GM21737 (cell line): ENCODE measurements around the gene PITPNM2.

Experiments used
- ATAC-seq: cut with Tn5 transposase; IDR thresholded peaks from one replicate; pipeline ENCODE4 v1.9.1; 2021; ENCODE audit warnings: mild to moderate bottlenecking, moderate library complexity; ENCODE audit not compliant: unreplicated experiment

PITPNM2 gene

DNA sequence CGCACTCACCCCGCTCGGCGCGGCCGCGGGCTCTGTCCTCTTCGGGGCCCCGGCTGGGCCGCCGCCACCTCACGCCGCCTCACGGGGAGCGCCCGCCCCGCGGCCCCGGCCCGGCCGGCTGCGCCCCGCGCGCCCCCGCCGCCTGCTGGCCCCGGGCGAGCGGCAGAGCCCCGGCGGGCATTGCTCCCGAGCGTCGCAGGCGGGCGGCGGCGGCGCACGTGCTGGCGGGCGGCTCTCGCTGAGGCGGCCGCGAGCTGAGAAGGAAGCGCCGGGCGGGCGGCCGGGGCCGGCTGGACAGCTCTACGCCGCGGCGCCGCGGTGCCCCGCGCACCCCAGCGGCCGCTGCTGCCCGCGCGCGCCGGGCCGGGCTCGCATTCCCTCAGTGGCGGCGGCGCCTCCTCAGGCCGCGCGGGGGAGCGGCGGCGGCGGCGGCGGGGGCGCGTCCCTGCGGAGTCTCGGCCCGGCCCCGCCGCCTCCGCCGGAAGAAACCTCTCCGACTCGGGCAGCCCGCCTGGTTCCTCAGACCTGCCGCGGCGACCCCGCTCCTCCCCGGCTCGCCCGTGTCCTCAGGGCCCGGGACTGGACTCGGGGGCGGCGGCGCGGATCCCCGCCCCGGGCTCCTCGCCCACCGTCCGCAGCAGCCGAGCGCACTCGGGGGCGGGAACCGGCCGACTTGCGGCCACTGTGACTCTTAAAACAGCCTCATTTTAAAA lies at the start of gene PITPNM2:
PITPNM2 (minus strand) TSS at position 347 of the 713 bp plus-strand sequence. CDS start 116,500 bp downstream, outside the sequence.
- peak; percentile 57 for ATAC-seq

DNA sequence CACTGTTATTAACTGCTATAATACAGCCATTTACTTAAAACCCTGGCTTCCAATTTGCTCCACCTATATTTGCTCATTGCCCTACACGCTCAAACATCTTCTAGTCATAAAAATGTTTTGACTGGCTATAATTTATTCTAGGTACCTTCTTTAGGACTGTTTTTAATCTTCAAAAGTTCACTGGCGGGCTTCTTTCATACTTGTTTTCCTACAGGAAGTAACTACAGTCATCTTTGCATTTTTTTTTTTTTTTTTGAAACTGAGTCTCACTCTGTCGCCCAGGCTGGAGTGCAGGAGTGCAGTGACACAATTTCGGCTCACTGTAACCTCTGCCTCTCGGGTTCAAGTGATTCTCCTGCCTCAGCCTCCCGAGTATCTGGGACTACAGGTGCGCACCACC lies 49.5 kb upstream of the PITPNM2 start:
- ATAC-seq: no peak

DNA sequence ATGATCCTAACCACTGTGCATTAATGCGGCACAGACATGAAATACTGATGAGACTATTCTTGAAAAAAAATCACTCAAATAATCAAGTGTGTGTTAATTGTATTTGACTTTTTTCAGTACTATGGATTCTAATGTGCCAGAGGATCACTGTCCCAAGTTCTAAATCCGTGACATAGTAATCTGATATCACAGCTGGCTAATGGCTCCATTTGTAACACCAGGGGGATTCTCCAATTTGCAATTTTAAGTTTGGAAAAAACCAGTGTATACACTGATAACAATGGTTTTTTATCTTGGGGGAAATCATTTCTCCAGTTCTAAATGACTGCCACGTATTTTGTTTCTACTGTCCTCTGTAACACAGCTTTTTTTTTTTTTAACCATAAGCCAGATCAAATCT lies 49.0 kb upstream of the PITPNM2 start:
- no peak for ATAC-seq

GRCh38 chr12:123187637-123188036 lies 36.7 kb upstream of the PITPNM2 start:
- no peak for ATAC-seq

DNA sequence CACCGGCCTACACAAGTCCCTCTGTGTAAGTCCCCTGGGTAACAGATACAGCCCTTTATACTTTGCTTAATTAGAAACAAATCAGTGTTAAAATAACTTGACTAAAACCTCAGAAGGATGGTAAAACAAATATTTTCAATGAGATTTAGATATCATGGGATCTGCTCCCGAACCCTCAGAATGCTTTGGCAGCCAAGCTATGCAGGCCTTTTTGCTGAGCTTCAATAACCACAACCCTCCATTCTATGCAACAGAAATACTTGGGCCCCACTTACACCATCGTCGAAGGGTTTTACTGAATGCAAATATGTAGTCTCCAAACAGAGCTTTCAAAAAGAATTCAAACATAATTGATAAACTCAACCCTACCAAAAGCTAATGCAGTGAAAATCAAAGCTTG lies 29.3 kb upstream of the PITPNM2 start:
- ATAC-seq: no peak

GRCh38 chr12:123171967-123172366 lies 21.1 kb upstream of the PITPNM2 start:
- ATAC-seq: no peak

- no peak for ATAC-seq
Observed at GRCh38 chr12:123167329-123167728, 16.4 kb upstream of the PITPNM2 start.

GRCh38 chr12:123165537-123165936 lies 14.6 kb upstream of the PITPNM2 start:
- no peak for ATAC-seq

GRCh38 chr12:123164710-123165261 lies 13.9 kb upstream of the PITPNM2 start:
- ATAC-seq: no peak

DNA sequence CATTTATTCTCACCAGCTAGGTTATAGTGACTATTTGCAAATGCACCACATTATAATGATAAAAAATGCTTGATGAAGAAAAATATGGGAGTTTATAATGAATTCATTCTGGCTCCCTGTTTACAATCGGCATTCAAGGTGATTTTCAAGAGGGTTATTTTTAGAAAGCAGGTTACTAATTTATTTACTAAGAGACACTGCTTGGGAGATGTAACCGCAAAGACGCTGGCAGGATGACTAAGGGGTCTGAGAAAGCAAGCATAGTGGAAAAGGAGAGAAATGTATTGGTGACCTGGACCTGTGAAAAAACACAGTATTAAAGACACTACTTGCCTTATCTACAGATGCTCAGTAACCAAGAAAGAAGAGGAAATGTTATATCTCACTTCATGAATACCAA lies 13.3 kb upstream of the PITPNM2 start:
- ATAC-seq: no peak

- ATAC-seq: no peak
Observed at GRCh38 chr12:123163227-123163626, 12.3 kb upstream of the PITPNM2 start.

GRCh38 chr12:123160801-123161487 lies 10.1 kb upstream of the PITPNM2 start:
- no peak for ATAC-seq

GRCh38 chr12:123153906-123154305 lies 3.0 kb upstream of the PITPNM2 start:
- no peak for ATAC-seq

GRCh38 chr12:123152833-123153232 lies 1.9 kb upstream of the PITPNM2 start:
- ATAC-seq: no peak

DNA sequence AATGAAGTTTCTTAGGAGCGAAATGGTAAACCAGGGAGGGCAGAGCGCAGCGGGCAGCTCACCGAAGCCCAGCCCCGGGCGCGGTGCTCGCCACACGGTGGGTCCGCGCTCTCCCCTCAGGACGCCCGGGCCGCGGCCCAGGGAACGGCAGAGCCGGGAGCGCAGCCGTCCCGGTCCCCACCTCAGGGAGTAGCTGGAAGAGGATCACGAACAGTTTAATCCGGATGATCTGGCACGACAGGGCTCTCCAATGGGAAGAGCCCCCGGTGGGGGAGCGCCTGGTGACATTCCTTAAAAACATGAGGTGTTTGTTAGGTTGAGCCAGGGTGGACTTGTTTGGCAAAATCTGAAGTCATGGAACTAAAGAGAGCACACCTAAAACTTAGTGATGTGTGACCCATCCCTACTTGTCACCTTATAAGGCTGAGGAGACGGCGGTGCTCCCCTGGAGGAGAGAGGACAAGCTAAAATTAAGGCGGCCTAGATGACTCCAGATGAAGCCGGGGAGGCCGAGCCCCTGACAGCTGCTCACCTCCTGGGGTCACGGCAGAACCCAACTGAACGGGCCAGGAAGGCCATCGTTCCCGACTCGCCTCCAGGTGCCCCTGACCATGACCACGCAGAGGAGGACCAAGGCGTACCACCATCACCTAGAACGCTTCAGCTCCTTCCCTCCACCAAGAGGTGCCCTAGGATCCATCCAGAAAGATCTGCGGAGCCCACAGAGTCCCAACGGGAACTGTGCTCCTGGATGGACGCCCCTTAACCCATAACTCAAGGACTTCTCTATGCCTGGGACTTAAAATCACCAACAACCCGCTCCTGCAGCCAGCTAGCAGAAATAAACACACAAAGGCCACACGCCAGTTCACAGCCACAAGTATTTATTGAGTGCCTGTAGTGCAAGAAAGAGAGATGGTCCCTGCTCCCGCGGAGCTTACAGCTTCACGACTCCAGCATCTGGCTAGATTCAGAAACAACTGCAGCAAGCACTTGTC lies 866 bp upstream of the PITPNM2 start:
- no peak for ATAC-seq

DNA sequence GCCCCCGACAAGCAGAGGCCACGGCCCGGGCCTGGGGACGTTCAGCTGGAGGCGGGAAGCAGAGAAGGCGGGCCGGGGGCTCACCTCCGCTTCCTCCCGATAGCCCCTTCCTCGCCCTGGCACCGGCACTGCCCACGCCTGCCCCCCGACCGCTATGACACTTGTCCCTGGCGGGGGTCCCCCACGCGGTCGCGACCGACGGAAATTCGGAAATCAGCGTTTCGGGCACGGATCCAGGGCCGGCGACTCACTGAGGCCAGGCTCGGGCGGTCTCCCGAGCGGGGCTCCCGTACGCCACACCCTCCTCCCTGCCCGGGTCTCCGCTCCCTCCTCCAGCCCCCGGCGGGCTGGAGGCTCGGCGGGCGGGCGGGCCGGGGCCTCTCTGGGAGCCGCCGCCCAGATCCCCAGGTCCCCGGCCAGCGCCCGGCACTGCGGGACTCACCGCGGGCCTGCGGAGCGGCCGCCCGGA lies 581 bp downstream of the PITPNM2 start:
- ATAC-seq: no peak

DNA sequence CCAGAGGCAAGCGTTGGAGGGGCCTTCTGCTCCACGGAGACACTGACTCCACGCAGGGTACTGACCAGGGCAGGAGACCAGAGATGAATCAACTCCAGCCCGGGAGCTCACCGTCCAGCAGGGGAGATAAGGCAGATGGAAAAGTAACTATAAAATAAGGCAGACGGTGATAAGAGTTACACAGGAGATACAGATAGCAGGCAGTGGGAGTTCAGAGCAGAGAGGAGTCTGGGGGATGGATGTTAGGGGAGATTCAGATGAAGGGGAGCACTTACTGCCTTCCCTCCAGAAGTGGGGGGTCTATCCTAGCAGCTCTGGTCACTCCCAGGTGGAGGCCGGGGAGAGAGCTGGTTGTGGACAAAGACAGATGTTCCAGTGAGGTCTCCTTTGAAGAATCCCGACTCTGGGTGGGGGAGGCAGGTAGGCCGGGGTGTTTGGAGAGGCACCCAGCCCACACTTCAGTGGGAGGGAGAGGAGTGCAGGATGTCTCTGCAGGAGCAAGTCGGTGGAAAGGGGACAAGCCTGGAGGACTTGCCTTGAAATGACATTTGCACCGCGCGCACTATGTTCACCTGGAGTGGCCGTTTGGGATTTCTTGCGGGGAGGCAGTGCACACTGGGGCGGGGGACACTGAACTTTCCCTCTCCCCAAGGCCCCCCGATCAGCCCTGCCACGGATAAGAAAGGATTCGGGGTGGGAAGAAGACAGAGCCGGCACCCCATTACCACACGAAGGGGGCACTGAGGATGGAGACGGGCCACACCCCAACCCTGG lies 1.2 kb downstream of the PITPNM2 start:
- no peak for ATAC-seq

GRCh38 chr12:123149088-123149487 lies 1.8 kb downstream of the PITPNM2 start:
- ATAC-seq: no peak

DNA sequence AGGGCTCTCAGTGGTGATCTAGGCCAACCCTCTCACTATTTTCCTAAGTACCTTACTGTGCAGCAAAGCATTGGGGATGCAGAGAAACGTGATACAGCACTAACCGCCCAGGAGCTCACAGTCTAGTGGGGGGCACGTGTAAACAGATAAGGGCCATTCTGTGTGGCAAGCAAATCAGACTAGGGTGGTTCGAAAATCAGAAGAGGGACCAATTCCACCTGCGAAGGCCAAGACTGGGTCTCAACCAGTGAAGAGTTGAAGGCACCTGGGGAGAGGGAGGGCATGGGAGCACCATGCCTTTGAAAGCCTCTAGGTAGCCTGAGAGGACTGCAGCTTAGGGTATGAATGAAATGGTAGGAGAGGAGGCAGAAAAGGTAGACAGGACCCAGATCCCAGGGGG lies 2.2 kb downstream of the PITPNM2 start:
- no peak for ATAC-seq

- no peak for ATAC-seq
Observed at GRCh38 chr12:123148223-123148622, 2.7 kb downstream of the PITPNM2 start.
